Dedifferentiated amniotic fluid mesenchymal stem cell (primary cell): ENCODE results near the gene BRSK2.
"Not testable (repeated sequence)": the region's sequence is repeated elsewhere in the genome, so short reads cannot be mapped to it uniquely, and the experiment has no call there.

ENCODE experiments used
- DNase-seq: peaks from one replicate; pipeline ENCODE4 v3.0.0-alpha.2; 2016; ENCODE audit errors: extremely low spot score

BRSK2 gene

GRCh38 chr11:1354125-1354938 is 35.4 kb upstream of the BRSK2 start:
- no peak for DNase-seq

- no peak for DNase-seq
Measured at GRCh38 chr11:1356007-1356435, 33.7 kb upstream of the BRSK2 start.

- DNase-seq: no peak
Measured at GRCh38 chr11:1356478-1356960, 33.2 kb upstream of the BRSK2 start.

GRCh38 chr11:1358286-1358685 is 31.4 kb upstream of the BRSK2 start:
- DNase-seq: no peak

GRCh38 chr11:1358931-1359330 is 30.8 kb upstream of the BRSK2 start:
- not testable (repeated sequence) for DNase-seq

GRCh38 chr11:1359556-1359955 is 30.2 kb upstream of the BRSK2 start:
- DNase-seq: no peak

GRCh38 chr11:1360181-1360834 is 29.4 kb upstream of the BRSK2 start:
- DNase-seq: no peak

GRCh38 chr11:1360835-1361357 is 28.8 kb upstream of the BRSK2 start:
- no peak for DNase-seq

GRCh38 chr11:1361882-1362281 is 27.9 kb upstream of the BRSK2 start:
- DNase-seq: no peak

GRCh38 chr11:1367721-1368120 is 22.0 kb upstream of the BRSK2 start:
- DNase-seq: no peak

GRCh38 chr11:1368216-1368615 is 21.5 kb upstream of the BRSK2 start:
- no peak for DNase-seq

- DNase-seq: no peak
Measured at GRCh38 chr11:1368966-1369365, 20.8 kb upstream of the BRSK2 start.

- no peak for DNase-seq
Measured at GRCh38 chr11:1369371-1370005, 20.2 kb upstream of the BRSK2 start.

- DNase-seq: no peak
Measured at GRCh38 chr11:1370186-1371025, 19.3 kb upstream of the BRSK2 start.

GRCh38 chr11:1371026-1371325 is 18.8 kb upstream of the BRSK2 start:
- DNase-seq: no peak

GRCh38 chr11:1371377-1371776 is 18.4 kb upstream of the BRSK2 start:
- DNase-seq: no peak

GRCh38 chr11:1371836-1372465 is 17.8 kb upstream of the BRSK2 start:
- DNase-seq: no peak

GRCh38 chr11:1372660-1373059 is 17.1 kb upstream of the BRSK2 start:
- DNase-seq: no peak

- no peak for DNase-seq
Measured at GRCh38 chr11:1373536-1374214, 16.1 kb upstream of the BRSK2 start.

GRCh38 chr11:1375161-1375954 is 14.4 kb upstream of the BRSK2 start:
- no peak for DNase-seq
